T-cell (primary cell): ENCODE results near the gene CDH4. TPM values are rescaled to one million over a fixed set of nuclear protein-coding genes. Genes with fewer than 3 reads are reported as not detected.

Source experiments
- ATAC-seq, 4 experiments: fragments of 200-7000 bp in 3 of 4; fragments of 150-1000 bp in 1 of 4; cut with Tn5 transposase; replicated peaks in 1 of 4; 1 replicate in 3 of 4; 2 replicates in 1 of 4; pipeline ENCODE4 v1.10.0; 2021; ENCODE audit warnings: moderate library complexity in 3 of 4, mild to moderate bottlenecking in 2 of 4, moderate number of reproducible peaks in 1 of 4
- CTCF ChIA-PET, 2 donors: fragments of 300-600 bp; sonication (Branson Sonifier 250); formaldehyde crosslinking; loops; one replicate each; lab custom pipeline; 2022; ENCODE audit warnings: antibody characterized with exemption in 2 of 2; lab: Charles Lee
- POLR2A ChIA-PET, 2 donors: fragments of 300-600 bp; sonication (Branson Sonifier 250); formaldehyde crosslinking; loops; one replicate each; lab custom pipeline; 2022; ENCODE audit warnings: antibody characterized with exemption in 2 of 2; lab: Charles Lee
- DNase-seq, 35 experiments: peaks; one replicate each; pipeline versions ENCODE4 v3.0.0 to v3.0.0-alpha.2; 2013 to 2023
- H3K27ac ChIP-seq: one replicate; pipeline ENCODE4 v1.5.1; 2013; ENCODE audit warnings: low read length
- H3K27me3 ChIP-seq, 2 experiments: replicated peaks in 1 of 2; 1 replicate in 1 of 2; 2 replicates in 1 of 2; pipeline versions ENCODE4 v1.6.1 to v1.7.0; 2013; ENCODE audit warnings: low read length in 1 of 2, mixed read lengths in 1 of 2; ENCODE audit not compliant: control insufficient read depth in 2 of 2, insufficient read depth in 2 of 2; ENCODE audit errors: extremely low read depth in 1 of 2
- H3K36me3 ChIP-seq, 2 donors: 1 replicate in 1 of 2; 2 replicates in 1 of 2; pipeline versions ENCODE4 v1.6.1 to v1.7.0; 2013; ENCODE audit warnings: low read length in 1 of 2; ENCODE audit not compliant: control insufficient read depth in 2 of 2, insufficient read depth in 1 of 2; ENCODE audit errors: extremely low read depth in 1 of 2
- H3K4me1 ChIP-seq, 2 experiments: 1 replicate in 1 of 2; 2 replicates in 1 of 2; pipeline versions ENCODE4 v1.6.1 to v1.7.0; 2013; ENCODE audit warnings: low read length in 2 of 2, mixed read lengths in 1 of 2; ENCODE audit not compliant: insufficient read depth in 2 of 2, control insufficient read depth in 1 of 2; ENCODE audit errors: extremely low read depth in 1 of 2
- H3K4me3 ChIP-seq, 2 donors: 1 replicate in 1 of 2; 2 replicates in 1 of 2; pipeline versions ENCODE4 v1.5.1 to v1.7.0; 2013; ENCODE audit warnings: mild to moderate bottlenecking in 2 of 2, low read length in 1 of 2, moderate library complexity in 1 of 2; ENCODE audit not compliant: control insufficient read depth in 1 of 2; ENCODE audit errors: extremely low read depth in 1 of 2
- H3K9me3 ChIP-seq: 2 replicates; pipeline ENCODE4 v1.7.0; 2013
- H3K27ac Mint-ChIP-seq, 2 donors: one replicate each; pipeline ENCODE4 v1.8.0; 2020 to 2021; ENCODE audit warnings: mild to moderate bottlenecking in 2 of 2, mixed read lengths in 2 of 2
- H3K27me3 Mint-ChIP-seq, 2 donors: one replicate each; pipeline ENCODE4 v1.8.0; 2021 to 2022; ENCODE audit warnings: mixed read lengths in 2 of 2
- H3K36me3 Mint-ChIP-seq: one replicate; pipeline ENCODE4 v1.8.0; 2021; ENCODE audit warnings: mixed read lengths
- H3K4me1 Mint-ChIP-seq, 3 donors: one replicate each; pipeline ENCODE4 v1.8.0; 2020 to 2022; ENCODE audit warnings: mixed read lengths in 3 of 3, mild to moderate bottlenecking in 1 of 3
- H3K4me3 Mint-ChIP-seq, 3 donors: one replicate each; pipeline ENCODE4 v1.8.0; 2020 to 2022; ENCODE audit warnings: mild to moderate bottlenecking in 3 of 3, mixed read lengths in 3 of 3, moderate library complexity in 3 of 3
- H3K9me3 Mint-ChIP-seq, 3 donors: one replicate each; pipeline ENCODE4 v1.8.0; 2020 to 2022; ENCODE audit warnings: mixed read lengths in 3 of 3
- WGBS: methylation state at CpG from one replicate; pipeline ENCODE4 v1.1.5; 2013; ENCODE audit warnings: missing lambda C conversion rate; ENCODE audit not compliant: insufficient coverage; 5-methylcytosine and 5-hydroxymethylcytosine counted together
- total RNA-seq, 35 experiments: library from RNA in 6 of 35; stranded (reverse) in 6 of 35; fragments of 120-200 nt in 1 of 35; gene quantifications; one replicate each; pipeline versions ENCODE4 v1.2.1 to v1.2.4 and lab custom pipeline; 2013 to 2026

CDH4 gene
- total RNA-seq, 5 donors from 2014 or later (not counting 1 experiment from before 2014, with no cell fraction given): 0.06 to 0.64 (median 0.14) TPM

- H3K4me1 Mint-ChIP-seq: peaks cover 9 to 20% (median 15%) of the 10 kb centered on the region in 3 donors
- no peak overlapping the region for H3K4me3 ChIP-seq
- peaks cover 0 to 9% of the 10 kb centered on the region in 2 experiments for H3K4me1 ChIP-seq
- WGBS: 67% methylated on average over 3 of the region's 12 CpGs
- H3K36me3 Mint-ChIP-seq: no peaks in the 10 kb centered on the region
- H3K4me3 Mint-ChIP-seq: no peak overlapping the region
- no peaks in the 10 kb centered on the region for H3K27me3 ChIP-seq
- H3K9me3 ChIP-seq: no peaks in the 10 kb centered on the region
- DNase-seq (no peak), ATAC-seq (no peak)
- no peaks in the 10 kb centered on the region for H3K9me3 Mint-ChIP-seq
- H3K27ac Mint-ChIP-seq: no peak overlapping the region
- POLR2A ChIA-PET: no interaction called here
- H3K36me3 ChIP-seq: no peaks in the 10 kb centered on the region
- H3K27ac ChIP-seq: no peak overlapping the region
- H3K27me3 Mint-ChIP-seq: peaks cover 0 to 2% of the 10 kb centered on the region in 2 donors
- CTCF ChIA-PET: no interaction called here
Observed at GRCh38 chr20:61723529-61724257, 471.6 kb downstream of the CDH4 start.

DNA sequence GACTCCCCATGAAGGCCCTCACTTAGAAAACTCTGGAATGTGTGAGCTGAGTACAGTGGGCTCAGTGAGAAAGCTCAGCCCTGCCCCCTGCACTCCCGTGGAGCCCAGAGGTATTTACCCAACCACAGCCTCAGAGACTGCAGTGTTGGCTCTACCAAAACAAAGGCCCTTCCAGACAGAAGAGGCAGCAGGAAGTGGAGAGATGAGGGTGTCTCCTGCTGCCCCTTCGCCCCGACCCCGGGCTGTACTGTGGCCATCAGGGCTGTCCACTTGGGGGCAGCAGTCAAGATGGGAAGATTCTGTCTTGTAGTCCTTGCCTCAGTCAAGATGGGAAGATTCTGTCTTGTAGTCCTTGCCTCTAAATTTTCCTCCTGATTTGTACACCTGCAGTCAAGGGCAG, 472.3 kb downstream of the CDH4 start:
- H3K27ac Mint-ChIP-seq: no peak overlapping the region
- no peaks in the 10 kb centered on the region for H3K36me3 Mint-ChIP-seq
- CTCF ChIA-PET: no interaction called here
- peaks cover 8 to 14% (median 9%) of the 10 kb centered on the region in 3 donors for H3K4me1 Mint-ChIP-seq
- Histone ChIP-seq H3K27me3 (no peaks in the 10 kb centered on the region), H3K4me1 (peaks cover 0 to 3% of the 10 kb centered on the region in 2 experiments), H3K36me3 (no peaks in the 10 kb centered on the region), H3K4me3 (no peak overlapping the region), H3K27ac (no peak overlapping the region), H3K9me3 (no peaks in the 10 kb centered on the region)
- POLR2A ChIA-PET: no interaction called here
- no peak for DNase-seq
- no peak for ATAC-seq
- 11% methylated on average over 3 of the region's 4 CpGs for WGBS
- no peak overlapping the region for H3K4me3 Mint-ChIP-seq
- no peaks in the 10 kb centered on the region for H3K27me3 Mint-ChIP-seq
- H3K9me3 Mint-ChIP-seq: no peaks in the 10 kb centered on the region

DNA sequence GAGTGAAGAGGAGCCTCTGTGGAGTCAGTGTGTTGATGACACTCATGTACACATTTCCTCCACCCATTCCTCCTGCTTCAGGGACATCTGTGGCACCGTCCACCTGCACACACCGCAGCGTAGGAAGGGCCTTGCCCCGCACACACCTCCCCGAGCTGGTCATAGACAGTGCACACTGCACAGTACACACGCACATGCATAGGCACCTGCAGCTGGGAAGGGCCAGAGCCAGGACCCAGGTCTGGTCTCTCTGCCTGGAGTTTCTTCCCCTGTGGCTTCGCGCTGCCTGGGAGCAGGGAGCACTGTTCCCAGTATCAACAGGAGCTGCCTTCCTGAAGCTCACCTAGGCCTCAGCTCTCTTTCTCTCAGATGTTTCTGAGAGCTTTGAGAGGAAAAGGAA, 473.1 kb downstream of the CDH4 start:
- Histone ChIP-seq H3K9me3 (no peaks in the 10 kb centered on the region), H3K27ac (no peak overlapping the region), H3K4me1 (peaks cover 0 to 3% of the 10 kb centered on the region in 2 experiments), H3K27me3 (no peaks in the 10 kb centered on the region), H3K4me3 (no peak overlapping the region), H3K36me3 (no peaks in the 10 kb centered on the region)
- H3K9me3 Mint-ChIP-seq: no peaks in the 10 kb centered on the region
- WGBS: 85% methylated on average over 2 of the region's 8 CpGs
- ChIA-PET CTCF (no interaction called here), POLR2A (no interaction called here)
- H3K4me1 Mint-ChIP-seq: peaks cover under 1 to 6% (median 3%) of the 10 kb centered on the region in 3 donors
- no peak overlapping the region for H3K4me3 Mint-ChIP-seq
- ATAC-seq: no peak
- no peaks in the 10 kb centered on the region for H3K36me3 Mint-ChIP-seq
- no peaks in the 10 kb centered on the region for H3K27me3 Mint-ChIP-seq
- H3K27ac Mint-ChIP-seq: no peak overlapping the region
- no peak for DNase-seq

DNA sequence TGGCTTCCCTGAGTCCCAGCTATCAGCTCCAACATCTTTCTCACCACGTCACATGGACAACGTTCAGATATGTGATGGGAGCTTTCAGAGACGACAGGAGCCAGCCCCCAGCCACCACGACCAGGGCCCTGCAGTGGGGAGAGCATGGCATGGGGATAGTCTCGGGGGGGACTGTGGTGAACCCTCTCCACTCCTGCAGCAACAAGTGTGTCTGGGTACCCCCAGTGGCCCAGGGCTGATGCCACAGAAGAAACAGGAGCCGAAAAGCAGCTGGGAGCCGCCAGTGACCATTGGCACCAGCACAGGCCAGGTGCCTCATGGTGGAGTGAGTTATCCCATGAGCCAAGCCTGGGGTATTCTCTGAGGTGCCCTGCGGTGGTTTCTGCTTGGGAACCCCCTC, 473.9 kb downstream of the CDH4 start:
- no peaks in the 10 kb centered on the region for H3K4me1 ChIP-seq
- ChIA-PET CTCF (no interaction called here), POLR2A (no interaction called here)
- 82% methylated on average over 5 of the region's 8 CpGs for WGBS
- no peak overlapping the region for H3K27ac ChIP-seq
- Mint-ChIP-seq H3K36me3 (no peaks in the 10 kb centered on the region), H3K9me3 (no peaks in the 10 kb centered on the region), H3K27ac (no peak overlapping the region), H3K4me1 (peaks cover 0 to under 1% (median 0%) of the 10 kb centered on the region in 3 donors), H3K4me3 (no peak overlapping the region), H3K27me3 (no peaks in the 10 kb centered on the region)
- no peak overlapping the region for H3K4me3 ChIP-seq
- H3K27me3 ChIP-seq: no peaks in the 10 kb centered on the region
- ATAC-seq (no peak), DNase-seq (no peak)
- no peaks in the 10 kb centered on the region for H3K9me3 ChIP-seq
- no peaks in the 10 kb centered on the region for H3K36me3 ChIP-seq

- Histone ChIP-seq H3K27ac (no peak overlapping the region), H3K9me3 (no peaks in the 10 kb centered on the region), H3K27me3 (no peaks in the 10 kb centered on the region), H3K4me3 (no peak overlapping the region), H3K36me3 (no peaks in the 10 kb centered on the region), H3K4me1 (no peaks in the 10 kb centered on the region)
- DNase-seq (no peak), ATAC-seq (no peak)
- WGBS: 91% methylated on average over 5 of the region's 5 CpGs
- ChIA-PET POLR2A (no interaction called here), CTCF (no interaction called here)
- no peaks in the 10 kb centered on the region for H3K9me3 Mint-ChIP-seq
- H3K4me1 Mint-ChIP-seq: no peaks in the 10 kb centered on the region
- no peaks in the 10 kb centered on the region for H3K27me3 Mint-ChIP-seq
- no peak overlapping the region for H3K27ac Mint-ChIP-seq
- H3K4me3 Mint-ChIP-seq: no peak overlapping the region
- H3K36me3 Mint-ChIP-seq: no peaks in the 10 kb centered on the region
Observed at GRCh38 chr20:61726979-61727378, 474.9 kb downstream of the CDH4 start.

GRCh38 chr20:61727761-61728160, 475.7 kb downstream of the CDH4 start:
- Histone ChIP-seq H3K36me3 (no peaks in the 10 kb centered on the region), H3K9me3 (no peaks in the 10 kb centered on the region), H3K4me1 (no peaks in the 10 kb centered on the region), H3K27me3 (peaks cover 0 to 4% of the 10 kb centered on the region in 2 experiments), H3K27ac (no peak overlapping the region), H3K4me3 (no peak overlapping the region)
- DNase-seq: no peak
- Mint-ChIP-seq H3K27me3 (peaks cover 2 to 3% of the 10 kb centered on the region in 2 donors), H3K27ac (no peak overlapping the region), H3K4me3 (no peak overlapping the region), H3K4me1 (no peaks in the 10 kb centered on the region), H3K9me3 (no peaks in the 10 kb centered on the region), H3K36me3 (no peaks in the 10 kb centered on the region)
- POLR2A ChIA-PET: no interaction called here
- CTCF ChIA-PET: no interaction called here
- ATAC-seq: no peak
- 67% methylated on average over 1 of the region's 2 CpGs for WGBS
